HG03095 (cell line): ENCODE results near the gene ATF5.
"Not testable (repeated sequence)": the region's sequence is repeated elsewhere in the genome, so short reads cannot be mapped to it uniquely, and the experiment has no call there.

Experiments
- ATAC-seq: cut with Tn5 transposase; IDR thresholded peaks from one replicate; pipeline ENCODE4 v1.9.1; 2021; ENCODE audit warnings: moderate library complexity; ENCODE audit not compliant: unreplicated experiment

The ATF5 gene

DNA sequence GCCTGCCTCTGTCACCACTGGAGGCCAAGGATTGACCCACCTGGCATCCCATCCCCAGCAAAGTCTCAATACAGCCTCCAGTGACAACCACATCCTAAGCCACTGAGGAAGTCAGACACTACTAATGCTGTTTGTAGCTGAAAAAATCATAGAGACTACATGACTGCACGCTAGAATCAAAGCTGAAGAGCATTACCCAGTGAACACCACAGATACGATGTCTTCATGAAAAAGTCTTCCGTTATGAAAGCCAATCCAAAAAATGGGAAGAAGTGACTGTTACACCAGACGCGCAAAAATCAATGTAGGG lies 11.4 kb downstream of the ATF5 start:
- ATAC-seq, result no peak

GRCh38 chr19:49944567-49944966 lies 15.6 kb downstream of the ATF5 start:
- ATAC-seq, result not testable (repeated sequence)

GRCh38 chr19:49946415-49946814 lies 17.4 kb downstream of the ATF5 start:
- no peak for ATAC-seq

DNA sequence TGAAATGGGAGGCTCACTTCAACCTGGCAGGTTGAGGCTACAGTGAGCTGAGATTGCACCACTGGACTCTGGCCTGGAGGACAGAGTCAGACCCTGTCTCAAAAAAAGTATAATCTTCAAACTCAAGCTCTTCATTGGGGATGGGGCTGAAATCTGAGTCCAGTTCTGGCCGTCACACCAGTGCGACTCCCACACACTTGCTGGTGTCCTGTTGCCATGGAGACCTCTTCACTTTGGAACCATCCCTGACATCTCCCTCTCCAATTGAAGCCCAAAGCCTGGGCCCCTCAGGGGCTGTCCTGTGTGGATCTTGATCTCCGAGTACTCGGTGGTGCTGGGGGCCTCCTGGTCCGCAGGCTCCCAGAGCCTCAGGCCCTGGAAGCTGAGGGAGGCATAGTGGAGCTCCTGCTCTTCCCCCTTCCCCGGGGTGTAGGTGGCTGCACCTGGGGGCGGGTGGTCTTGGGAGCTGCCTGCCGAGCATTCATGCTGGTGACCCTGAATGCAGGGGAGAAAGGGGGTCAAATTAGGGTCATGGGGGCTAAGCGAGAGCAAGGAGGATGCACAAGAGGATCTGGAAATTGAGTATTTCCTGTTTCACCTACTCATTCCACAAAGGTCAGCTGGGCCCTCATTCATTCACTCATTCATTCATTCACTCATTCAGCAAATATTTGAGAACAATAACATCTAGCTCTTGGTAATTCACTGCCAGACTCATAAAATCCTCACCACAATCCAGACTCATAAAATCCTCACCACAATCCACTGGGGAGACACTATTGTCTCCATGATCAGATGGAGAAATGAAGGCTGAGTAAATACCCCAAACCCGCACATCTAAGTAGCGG lies 21.0 kb downstream of the ATF5 start:
- ATAC-seq, result no peak

DNA sequence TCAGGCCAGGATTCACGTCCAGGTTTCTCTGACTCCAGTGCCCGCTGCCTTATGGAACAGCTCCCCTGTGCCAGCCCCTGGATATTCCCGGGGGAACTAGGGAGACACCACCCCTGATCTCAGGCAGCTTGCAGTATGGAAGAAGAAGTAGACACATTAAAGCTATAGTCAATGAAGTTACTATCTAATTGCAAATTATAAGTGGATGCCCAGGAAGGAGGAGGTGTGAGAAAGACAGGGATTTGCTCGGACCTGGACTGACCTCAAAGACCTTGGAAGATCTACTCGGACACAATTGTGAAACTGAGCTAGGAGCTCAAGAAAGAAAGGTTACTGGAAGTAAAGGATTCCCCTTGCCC lies 21.6 kb downstream of the ATF5 start:
- no peak for ATAC-seq

DNA sequence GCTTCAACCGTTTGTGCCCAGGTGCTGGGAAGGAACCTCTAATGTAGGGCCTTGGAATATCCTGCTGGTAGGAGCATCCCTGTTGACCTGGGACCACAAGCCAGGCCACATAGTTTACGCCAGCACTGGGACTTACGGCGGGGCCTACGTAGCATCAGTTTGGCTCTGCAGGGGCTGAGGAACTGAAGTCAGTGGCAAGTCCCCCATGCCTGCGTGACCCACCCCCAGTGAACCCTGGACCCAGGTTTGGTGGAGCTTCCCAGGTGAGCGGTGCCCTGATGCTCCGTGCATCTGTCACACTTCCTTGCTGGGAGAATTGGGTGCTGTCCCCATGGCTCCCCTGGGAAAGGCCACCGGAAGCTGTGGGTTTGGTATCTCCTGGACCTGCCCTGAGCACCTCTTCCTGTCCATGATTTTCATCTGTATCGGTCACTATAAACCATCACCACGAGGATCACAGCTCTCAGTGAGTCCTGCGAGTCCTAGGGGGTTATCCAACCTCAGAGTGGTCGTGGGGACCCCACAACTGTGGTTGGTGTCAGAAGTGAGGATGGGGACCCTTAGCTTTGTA lies 22.0 kb downstream of the ATF5 start:
- no peak for ATAC-seq

DNA sequence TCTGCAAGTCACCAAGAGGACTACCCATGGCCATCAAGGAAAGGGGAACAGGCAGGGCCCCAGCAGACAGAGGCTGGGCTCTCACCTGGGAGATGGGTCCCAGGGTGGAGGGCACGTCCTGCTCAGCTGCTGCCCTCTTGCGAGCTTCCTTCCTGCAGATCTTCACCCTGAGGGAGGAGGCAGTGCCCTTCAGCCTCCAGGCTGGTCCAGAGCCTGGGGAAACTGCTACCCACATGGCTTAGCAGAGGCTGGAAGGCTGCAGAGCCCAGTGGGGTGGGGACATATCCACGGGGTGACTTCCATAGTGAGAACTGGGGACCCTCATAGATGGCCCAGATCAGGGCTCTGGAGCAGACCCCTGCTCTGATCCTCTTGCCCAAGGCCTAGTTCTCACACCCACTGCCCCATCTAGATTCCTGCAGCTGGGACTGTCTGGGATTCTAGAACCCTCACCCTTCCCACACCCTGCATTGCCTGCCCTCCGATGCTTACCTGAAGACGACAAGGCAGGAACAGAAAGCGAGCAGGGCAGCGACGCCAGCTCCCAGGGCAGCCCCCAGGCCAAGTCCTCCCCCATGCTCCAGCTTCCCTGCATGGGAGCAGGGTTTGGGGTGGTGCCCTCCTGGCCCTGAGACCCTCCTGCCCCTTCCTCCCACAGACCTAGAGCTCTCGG lies 22.9 kb downstream of the ATF5 start:
- no peak for ATAC-seq

DNA sequence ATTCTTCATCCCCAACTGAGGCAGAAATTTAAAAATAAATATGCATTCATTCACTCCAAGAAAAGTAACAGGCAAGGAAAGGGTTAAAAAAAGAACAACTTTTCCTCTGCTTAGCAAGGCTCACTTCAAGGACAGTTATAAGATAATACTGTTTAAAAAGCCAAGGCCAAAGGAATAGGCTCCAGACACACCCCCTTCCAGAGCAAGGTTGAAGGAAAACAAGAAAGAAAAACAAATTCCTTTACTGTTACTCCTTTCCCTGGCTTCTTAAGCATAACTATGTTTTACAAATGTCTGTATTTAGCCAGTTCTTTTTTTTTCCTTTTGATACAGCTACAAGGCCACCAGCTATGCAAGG lies 23.5 kb downstream of the ATF5 start:
- ATAC-seq, result no peak

DNA sequence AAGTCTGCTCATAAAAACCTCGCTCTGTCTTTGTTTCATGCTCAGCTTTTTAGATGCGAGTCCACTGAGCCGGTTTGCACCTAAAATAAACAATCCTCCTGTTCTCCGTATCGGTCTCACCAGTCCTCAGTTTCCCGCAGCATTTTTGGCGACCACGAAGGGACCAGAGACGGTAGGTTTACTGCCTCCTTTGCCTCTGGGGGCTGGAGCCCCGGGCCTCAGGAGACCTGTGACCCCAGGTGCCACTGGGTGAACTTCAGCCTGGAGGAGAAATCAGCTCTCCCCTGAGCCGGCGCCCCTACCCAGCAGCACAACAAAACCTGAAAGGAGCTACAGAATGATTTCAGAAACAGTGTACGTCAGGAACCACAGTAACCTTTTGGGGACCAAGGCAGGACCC lies 23.9 kb downstream of the ATF5 start:
- no peak for ATAC-seq

DNA sequence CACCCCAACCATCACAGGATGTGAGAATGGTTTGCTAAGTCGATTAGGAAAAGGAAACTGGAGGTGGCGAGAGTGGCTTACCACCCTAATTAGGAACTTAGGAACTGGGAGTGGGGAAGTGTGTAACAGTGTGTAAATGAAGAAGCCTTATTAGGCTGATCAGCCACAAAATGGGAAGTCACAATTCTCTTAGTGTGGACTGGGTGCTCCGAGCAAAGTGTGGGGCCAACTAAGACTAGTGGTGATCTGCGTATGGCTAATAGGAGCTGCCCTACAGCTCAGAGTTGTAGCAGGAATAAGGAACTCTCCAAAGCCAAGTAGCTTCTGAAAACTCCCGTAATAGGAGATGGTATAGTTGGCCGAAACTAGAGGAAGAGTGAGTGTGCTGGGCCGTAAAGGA lies 24.4 kb downstream of the ATF5 start:
- no peak for ATAC-seq

- no peak for ATAC-seq
Measured at GRCh38 chr19:49954092-49954829, 25.3 kb downstream of the ATF5 start.

GRCh38 chr19:49954933-49955332 lies 25.9 kb downstream of the ATF5 start:
- ATAC-seq, result no peak

- ATAC-seq, result no peak
Measured at GRCh38 chr19:49956115-49956495, 27.1 kb downstream of the ATF5 start.

GRCh38 chr19:49957262-49957915 lies 28.4 kb downstream of the ATF5 start:
- ATAC-seq, result no peak

- ATAC-seq, result not testable (repeated sequence)
Measured at GRCh38 chr19:49958144-49958543, 29.1 kb downstream of the ATF5 start.

DNA sequence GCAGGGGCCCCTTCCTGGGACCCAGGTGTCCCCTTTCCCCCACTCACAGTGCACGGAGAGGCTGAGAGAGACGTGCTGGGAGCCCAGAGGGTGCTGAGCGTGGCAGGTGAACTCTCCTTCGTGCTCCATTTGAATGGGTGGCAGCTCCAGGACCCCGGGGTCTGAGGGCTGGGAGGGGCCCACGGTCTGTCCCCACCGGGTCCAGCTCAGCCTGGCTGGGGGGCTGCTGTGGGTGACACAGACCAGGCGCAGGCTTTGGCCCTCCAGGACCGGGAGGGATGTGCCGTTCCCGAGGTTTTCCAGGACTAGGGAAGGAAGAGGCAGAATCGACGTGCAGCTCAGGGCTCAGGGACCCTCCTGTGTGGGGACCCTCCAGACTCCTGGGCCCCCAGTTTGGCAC lies 29.6 kb downstream of the ATF5 start:
- not testable (repeated sequence) for ATAC-seq

DNA sequence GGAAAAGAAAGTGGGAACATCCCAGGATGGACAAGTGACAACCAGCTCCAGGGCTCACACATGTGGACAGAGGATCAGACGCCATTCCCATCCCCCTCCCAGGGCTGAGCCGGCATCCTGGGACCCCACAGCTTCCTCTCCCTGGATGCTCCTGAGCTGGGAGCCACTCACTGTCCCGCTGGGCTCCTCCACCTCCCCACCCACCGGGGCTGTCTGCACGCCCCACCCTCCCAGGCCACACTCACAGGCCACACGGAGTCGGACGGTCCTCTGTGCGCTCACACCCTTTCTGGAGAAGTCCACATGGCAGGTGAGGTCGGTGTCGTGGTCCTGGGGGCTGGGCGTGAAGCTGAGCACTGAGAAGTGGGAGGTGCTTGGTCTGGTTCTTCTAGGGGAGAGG lies 30.9 kb downstream of the ATF5 start:
- not testable (repeated sequence) for ATAC-seq

DNA sequence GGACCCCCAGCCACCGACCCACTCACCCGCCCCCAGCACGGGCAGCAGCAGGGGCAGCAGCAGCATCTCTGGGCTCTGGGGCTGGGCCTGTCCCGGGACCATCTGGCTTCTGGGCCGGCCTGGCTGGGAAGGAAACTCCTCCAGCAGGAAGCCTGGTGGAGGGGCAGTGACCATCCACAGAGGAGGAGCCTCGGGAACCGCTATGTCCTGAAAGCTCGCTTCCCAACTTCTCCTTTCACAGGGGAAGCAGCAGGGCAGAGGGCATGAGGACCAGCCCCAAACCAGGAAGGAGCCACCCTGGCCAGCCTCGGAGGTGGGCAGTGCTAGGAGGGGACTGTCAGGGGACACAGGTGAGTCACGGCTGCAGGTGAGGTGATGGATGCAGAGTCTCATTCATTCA lies 32.0 kb downstream of the ATF5 start, which contains the start of gene SIGLEC11:
TSS of gene SIGLEC11 (minus strand) at position 193 of the 400 bp plus-strand sequence. CDS start at position 102, 91 bp downstream.
- ATAC-seq, result not testable (repeated sequence)

DNA sequence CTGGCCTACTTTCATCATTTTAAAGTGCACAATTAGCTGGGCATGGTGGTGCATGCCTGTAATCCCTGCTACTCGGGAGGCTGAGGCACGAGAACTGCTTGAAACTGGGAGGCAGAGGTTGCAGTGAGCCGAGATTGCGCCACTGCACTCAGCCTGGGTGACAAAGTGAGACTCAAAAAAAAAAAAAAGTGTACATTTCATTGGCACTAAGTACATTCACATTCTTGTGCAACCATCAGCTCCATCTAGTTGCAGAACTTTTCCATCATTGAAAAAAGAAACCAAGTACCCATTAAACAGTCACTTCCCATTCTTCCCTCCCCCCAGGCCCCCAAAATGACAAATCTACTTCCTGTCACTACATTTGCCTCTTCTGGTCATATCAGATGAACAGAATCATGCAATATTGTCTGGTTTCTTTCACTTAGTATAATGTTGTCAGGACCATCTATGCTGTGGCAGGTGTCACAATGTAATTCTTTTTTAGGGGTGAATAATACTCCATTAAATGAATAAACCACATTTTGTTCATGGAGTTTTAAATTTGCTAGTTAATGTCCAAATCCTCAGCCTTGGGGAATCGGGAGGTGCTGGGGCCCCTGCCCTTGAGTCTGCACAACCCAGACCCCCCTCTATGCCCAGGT lies 39.4 kb downstream of the ATF5 start:
- ATAC-seq, result no peak

DNA sequence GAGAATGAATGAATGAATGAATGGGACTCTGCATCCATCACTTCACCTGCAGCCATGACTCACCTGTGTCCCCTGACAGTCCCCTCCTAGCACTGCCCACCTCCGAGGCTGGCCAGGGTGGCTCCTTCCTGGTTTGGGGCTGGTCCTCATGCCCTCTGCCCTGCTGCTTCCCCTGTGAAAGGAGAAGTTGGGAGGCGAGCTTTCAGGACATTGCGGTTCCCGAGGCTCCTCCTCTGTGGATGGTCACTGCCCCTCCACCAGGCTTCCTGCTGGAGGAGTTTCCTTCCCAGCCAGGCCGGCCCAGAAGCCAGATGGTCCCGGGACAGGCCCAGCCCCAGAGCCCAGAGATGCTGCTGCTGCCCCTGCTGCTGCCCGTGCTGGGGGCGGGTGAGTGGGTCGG lies 40.4 kb downstream of the ATF5 start:
- ATAC-seq, result not testable (repeated sequence)

DNA sequence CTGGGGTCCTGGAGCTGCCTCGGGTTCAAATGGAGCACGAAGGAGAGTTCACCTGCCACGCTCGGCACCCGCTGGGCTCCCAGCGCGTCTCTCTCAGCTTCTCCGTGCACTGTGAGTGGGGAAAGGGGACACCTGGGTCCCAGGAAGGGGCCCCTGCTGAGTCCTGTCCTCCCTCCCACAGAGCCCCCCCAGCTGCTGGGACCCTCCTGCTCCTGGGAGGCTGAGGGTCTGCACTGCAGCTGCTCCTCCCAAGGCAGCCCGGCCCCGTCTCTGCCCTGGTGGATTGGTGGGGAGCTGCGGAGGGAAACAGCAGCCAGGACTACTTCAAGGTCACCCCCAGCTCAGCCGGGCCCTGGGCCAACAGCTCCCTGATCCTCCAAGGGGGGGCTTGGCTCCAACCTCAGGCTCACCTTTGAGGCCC lies 43.0 kb downstream of the ATF5 start:
- no peak for ATAC-seq
